PC-3 (cell line): ENCODE data around the gene NOTCH1. TPM values are rescaled to one million over a fixed set of nuclear protein-coding genes. Genes with fewer than 3 reads are reported as not detected.

Source experiments
- ATAC-seq: fragments of 200-7000 bp; cut with Tn5 transposase; 2 replicates; pipeline ENCODE4 v1.9.1; 2020; ENCODE audit warnings: mild to moderate bottlenecking, moderate library complexity
- BruUV-seq: library from RNA; stranded (reverse); fragments of 400-500 nt; replicated peaks from 2 replicates; lab custom pipeline; 2021; lab: Mats Ljungman, UMichigan
- CTCF ChIA-PET: fragments of 300-600 bp; sonication (Branson Sonifier 250); formaldehyde crosslinking; loops from one replicate; lab custom pipeline; 2022; ENCODE audit warnings: antibody characterized with exemption; lab: Charles Lee
- POLR2A ChIA-PET: fragments of 300-600 bp; sonication (Branson Sonifier 250); formaldehyde crosslinking; loops from one replicate; lab custom pipeline; 2022; ENCODE audit warnings: antibody characterized with exemption; ENCODE audit not compliant: unreplicated experiment; lab: Charles Lee
- DNase-seq: peaks from one replicate; pipeline ENCODE4 v3.0.0-alpha.2; 2015
- H2AFZ ChIP-seq: fragments of 300-600 bp; sonication (generic); 2 replicates; pipeline ENCODE4 v1.6.0; 2016; ENCODE audit warnings: antibody characterized with exemption, low read length
- H3F3A ChIP-seq: fragments of 300-600 bp; sonication (generic); one replicate; pipeline ENCODE4 v1.6.0; 2017; ENCODE audit warnings: antibody characterized with exemption, low read length, control low read depth, mild to moderate bottlenecking; ENCODE audit not compliant: unreplicated experiment
- H3K27ac ChIP-seq: fragments of 300-600 bp; sonication (generic); 2 replicates; pipeline ENCODE4 v1.5.1; 2016; ENCODE audit warnings: mild to moderate bottlenecking, low read length
- H3K27me3 ChIP-seq: fragments of 300-600 bp; sonication (generic); 2 replicates; pipeline ENCODE4 v1.6.1; 2016; ENCODE audit warnings: low read length, mixed read lengths
- H3K36me3 ChIP-seq: fragments of 300-600 bp; sonication (generic); 2 replicates; pipeline ENCODE4 v1.6.1; 2016; ENCODE audit warnings: low read depth, mixed run types, low read length, mixed read lengths
- H3K4me1 ChIP-seq: fragments of 300-600 bp; sonication (generic); 2 replicates; pipeline ENCODE4 v1.5.1; 2016; ENCODE audit warnings: low read length; ENCODE audit not compliant: insufficient read depth
- H3K4me2 ChIP-seq: fragments of 300-600 bp; sonication (generic); 2 replicates; pipeline ENCODE4 v1.6.0; 2016; ENCODE audit warnings: low read length
- H3K4me3 ChIP-seq: fragments of 300-600 bp; sonication (generic); 2 replicates; pipeline ENCODE4 v1.5.1; 2016; ENCODE audit warnings: mild to moderate bottlenecking, low read length, mixed read lengths
- H3K79me2 ChIP-seq: fragments of 300-600 bp; sonication (generic); 2 replicates; pipeline ENCODE4 v1.6.1; 2017; ENCODE audit warnings: low read length, mixed read lengths
- H3K9ac ChIP-seq: fragments of 300-600 bp; sonication (generic); 2 replicates; pipeline ENCODE4 v1.6.0; 2016; ENCODE audit warnings: mild to moderate bottlenecking, low read length
- H3K9me2 ChIP-seq: fragments of 300-600 bp; sonication (generic); replicated peaks from 2 replicates; pipeline ENCODE4 v1.6.1; 2016; ENCODE audit warnings: mixed run types, low read length, mixed read lengths
- H3K9me3 ChIP-seq: fragments of 300-600 bp; sonication (generic); 2 replicates; pipeline ENCODE4 v1.6.1; 2016; ENCODE audit warnings: low read length, mixed read lengths
- H4K20me1 ChIP-seq: fragments of 300-600 bp; sonication (generic); 2 replicates; pipeline ENCODE4 v1.6.1; 2016; ENCODE audit warnings: low read length, mixed read lengths
- CTCF ChIP-seq: fragments of 300-600 bp; sonication (generic); conservative IDR thresholded peaks from 2 replicates; pipeline ENCODE4 v1.5.1; 2017; ENCODE audit warnings: antibody characterized with exemption, low read depth, mild to moderate bottlenecking, low read length
- EZH2 ChIP-seq: fragments of 300-600 bp; sonication (generic); IDR thresholded peaks from one replicate; pipeline ENCODE4 v1.6.1; 2017; ENCODE audit warnings: antibody characterized with exemption, mild to moderate bottlenecking, low read length; ENCODE audit not compliant: unreplicated experiment
- EZH2phosphoT487 ChIP-seq: fragments of 300-600 bp; sonication (generic); IDR thresholded peaks from 2 replicates; pipeline ENCODE4 v1.6.1; 2018; ENCODE audit warnings: mild to moderate bottlenecking, antibody characterized with exemption, low read length, borderline replicate concordance
- intact Hi-C: fragments of 100-400 bp; cut with micrococcal nuclease; formaldehyde crosslinking; loops from 2 replicates; pipeline ENCODE4 v1.9.0; 2023
- total RNA-seq: library from RNA; depleted of rRNA; stranded (reverse); fragments of >200 nt; gene quantifications from 2 replicates; pipeline ENCODE4 v1.2.3, GENCODE V29; 2014

NOTCH1 gene
- total RNA-seq, 1 experiment from 2014 or later: 14.3 TPM

GRCh38 chr9:136587944-136588662 is 42.3 kb upstream of the NOTCH1 start:
- no peak for DNase-seq
- Histone ChIP-seq H4K20me1 (no peaks in the 10 kb centered on the region), H3K27me3 (no peaks in the 10 kb centered on the region), H2AFZ (no peak overlapping the region), H3K27ac (no peak overlapping the region), H3K79me2 (no peaks in the 10 kb centered on the region), H3K9ac (no peak overlapping the region), H3F3A (no peaks in the 10 kb centered on the region), H3K4me2 (no peak overlapping the region), H3K36me3 (no peaks in the 10 kb centered on the region), H3K9me2 (no peaks in the 10 kb centered on the region), H3K4me3 (no peak overlapping the region), H3K9me3 (no peaks in the 10 kb centered on the region), H3K4me1 (no peaks in the 10 kb centered on the region)
- no peak for ATAC-seq
- BruUV-seq: no TSS peak
- intact Hi-C loops: no loop called here
- CTCF ChIA-PET: no interaction called here
- no peak for TF ChIP-seq EZH2phosphoT487
- TF ChIP-seq EZH2: no peak
- no peak for TF ChIP-seq CTCF
- POLR2A ChIA-PET: no interaction called here

GRCh38 chr9:136587145-136587943 is 41.5 kb upstream of the NOTCH1 start:
- ChIA-PET CTCF (no interaction called here), POLR2A (no interaction called here)
- DNase-seq (no peak), ATAC-seq (no peak)
- Histone ChIP-seq H3K4me2 (no peak overlapping the region), H3K4me3 (no peak overlapping the region), H3K79me2 (no peaks in the 10 kb centered on the region), H3K4me1 (no peaks in the 10 kb centered on the region), H3K27ac (no peak overlapping the region), H3K36me3 (no peaks in the 10 kb centered on the region), H3K27me3 (no peaks in the 10 kb centered on the region), H3K9me2 (no peaks in the 10 kb centered on the region), H2AFZ (no peak overlapping the region), H3K9ac (no peak overlapping the region), H3K9me3 (no peaks in the 10 kb centered on the region), H3F3A (no peaks in the 10 kb centered on the region), H4K20me1 (no peaks in the 10 kb centered on the region)
- TF ChIP-seq EZH2: no peak
- no peak for TF ChIP-seq EZH2phosphoT487
- TF ChIP-seq CTCF: no peak
- no TSS peak for BruUV-seq
- intact Hi-C loops: no loop called here
